ENCODE data around the gene RPP40.

DNA sequence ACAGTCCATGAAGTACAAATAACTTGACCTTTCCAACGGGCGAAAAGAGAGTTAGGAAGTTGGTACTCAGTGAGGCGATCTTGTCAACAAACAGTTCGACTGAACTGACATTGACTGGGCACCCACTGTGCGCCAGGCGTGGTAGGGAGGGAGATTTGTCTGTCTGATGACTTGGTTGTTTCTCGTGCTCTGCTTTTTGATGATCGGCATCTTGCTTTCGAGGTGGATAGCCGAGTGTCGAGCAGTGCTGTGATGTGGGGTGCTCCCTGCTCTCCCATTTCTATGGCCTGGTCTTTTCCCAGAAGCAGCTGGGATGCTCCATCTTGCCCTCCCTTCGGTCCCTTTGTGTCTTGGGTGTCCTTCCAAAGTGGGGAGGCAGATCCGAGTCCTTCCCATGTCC lies 30.4 kb downstream of the RPP40 start:
- TF ChIP-seq, protein P1, sequence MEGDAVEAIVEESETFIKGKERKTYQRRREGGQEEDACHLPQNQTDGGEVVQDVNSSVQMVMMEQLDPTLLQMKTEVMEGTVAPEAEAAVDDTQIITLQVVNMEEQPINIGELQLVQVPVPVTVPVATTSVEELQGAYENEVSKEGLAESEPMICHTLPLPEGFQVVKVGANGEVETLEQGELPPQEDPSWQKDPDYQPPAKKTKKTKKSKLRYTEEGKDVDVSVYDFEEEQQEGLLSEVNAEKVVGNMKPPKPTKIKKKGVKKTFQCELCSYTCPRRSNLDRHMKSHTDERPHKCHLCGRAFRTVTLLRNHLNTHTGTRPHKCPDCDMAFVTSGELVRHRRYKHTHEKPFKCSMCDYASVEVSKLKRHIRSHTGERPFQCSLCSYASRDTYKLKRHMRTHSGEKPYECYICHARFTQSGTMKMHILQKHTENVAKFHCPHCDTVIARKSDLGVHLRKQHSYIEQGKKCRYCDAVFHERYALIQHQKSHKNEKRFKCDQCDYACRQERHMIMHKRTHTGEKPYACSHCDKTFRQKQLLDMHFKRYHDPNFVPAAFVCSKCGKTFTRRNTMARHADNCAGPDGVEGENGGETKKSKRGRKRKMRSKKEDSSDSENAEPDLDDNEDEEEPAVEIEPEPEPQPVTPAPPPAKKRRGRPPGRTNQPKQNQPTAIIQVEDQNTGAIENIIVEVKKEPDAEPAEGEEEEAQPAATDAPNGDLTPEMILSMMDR (IDR thresholded peaks at IDR 0.05): no peak
- no peak for TF ChIP-seq POLR2AphosphoS5 (IDR thresholded peaks at IDR 0.05)
- no peak for TF ChIP-seq POLR2A (IDR thresholded peaks at IDR 0.05)

Measured in prostate gland (tissue), 2 donors.